Gastrocnemius medialis (tissue), 4 donors: ENCODE measurements around the gene MTURN.

Experiments
- CTCF ChIP-seq, 5 experiments: fragments of 450-650 bp in 3 of 5; fragments of 200-600 bp in 2 of 5; sonication (generic) in 2 of 5; IDR thresholded peaks in 4 of 5; conservative IDR thresholded peaks in 1 of 5; 1 replicate in 4 of 5; 2 replicates in 1 of 5; pipeline ENCODE4 v1.5.1; 2016 to 2019; ENCODE audit warnings: antibody characterized with exemption in 5 of 5, mild to moderate bottlenecking in 3 of 5, moderate library complexity in 3 of 5
- POLR2A ChIP-seq, 2 donors: fragments of 450-650 bp; IDR thresholded peaks; one replicate each; pipeline ENCODE4 v1.6.1; 2017; ENCODE audit warnings: antibody characterized with exemption in 2 of 2, mild to moderate bottlenecking in 2 of 2, moderate library complexity in 2 of 2

DNA sequence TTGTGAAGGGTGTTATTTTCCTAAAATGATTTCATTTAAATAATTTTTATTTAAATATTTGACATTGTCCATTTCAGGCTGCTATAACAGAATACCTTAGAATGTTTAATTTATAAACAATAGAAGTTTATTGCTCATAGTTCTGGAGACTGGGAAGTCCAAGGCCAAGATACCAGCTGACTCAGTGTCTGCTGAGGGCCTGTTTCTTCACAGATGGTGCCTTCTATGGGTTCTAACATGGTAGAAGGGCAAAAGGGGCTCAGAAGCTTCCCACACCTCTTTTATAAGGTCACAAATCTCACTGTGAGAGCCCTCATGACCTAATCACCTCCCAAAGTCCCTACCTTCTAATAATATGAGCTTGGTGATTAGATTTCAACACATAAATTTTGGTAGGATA is 50.7 kb downstream of the MTURN start:
- TF ChIP-seq CTCF (IDR thresholded peaks at IDR 0.05 in 4 of 5, conservative IDR thresholded peaks at IDR 0.05 in 1 of 5) (no peak), POLR2A (IDR thresholded peaks at IDR 0.05) (no peak)
